HEK293 (cell line): Measurements from ENCODE around the gene CEP44.

ENCODE experiments used
- CTCF ChIA-PET: fragments of 350-600 bp; formaldehyde crosslinking; extraction: SDS; loops from one replicate; lab custom pipeline; 2021; ENCODE audit warnings: antibody characterized with exemption; lab: Yijun Ruan, JAX
- POLR2A ChIA-PET: fragments of 300-600 bp; formaldehyde crosslinking; extraction: SDS; loops from one replicate; lab custom pipeline; 2020; ENCODE audit warnings: antibody characterized with exemption, inconsistent platforms; lab: Yijun Ruan, JAX
- H3K27ac ChIP-seq: fragments of 200-500 bp; sonication (Bioruptor generic); 2 replicates; pipeline ENCODE4 v1.5.1; 2014; ENCODE audit warnings: low read depth, low read length, control low read depth, inconsistent platforms; ENCODE audit errors: extremely low read depth
- H3K36me3 ChIP-seq, 2 experiments: fragments of 200-500 bp in 1 of 2; sonication (Bioruptor generic) in 1 of 2; 1 replicate in 1 of 2; 2 replicates in 1 of 2; pipeline ENCODE4 v1.5.1; 2014 to 2017; ENCODE audit warnings: inconsistent platforms in 2 of 2, low read length in 2 of 2; ENCODE audit not compliant: control insufficient read depth in 2 of 2, insufficient read depth in 1 of 2
- H3K4me1 ChIP-seq: fragments of 200-500 bp; sonication (Bioruptor generic); 2 replicates; pipeline ENCODE4 v1.5.1; 2014; ENCODE audit warnings: mild to moderate bottlenecking, low read length, inconsistent platforms; ENCODE audit not compliant: control insufficient read depth, insufficient read depth
- H3K4me3 ChIP-seq: 2 replicates; pipeline ENCODE4 v1.5.1; 2011; ENCODE audit warnings: low read depth, mild to moderate bottlenecking, control low read depth, low read length, moderate library complexity
- H3K9me3 ChIP-seq: fragments of 200-500 bp; sonication (Bioruptor generic); 2 replicates; pipeline ENCODE4 v1.5.1; 2014; ENCODE audit warnings: low read depth, low read length, inconsistent platforms; ENCODE audit not compliant: control insufficient read depth, insufficient read depth
- FEZF1 ChIP-seq: fragments of 450-650 bp; formaldehyde crosslinking; IDR thresholded peaks from 2 replicates; pipeline ENCODE4 v1.5.1; 2016; ENCODE audit warnings: missing biosample characterization, missing genetic modification characterization
- GLI2 ChIP-seq: fragments of 450-650 bp; formaldehyde crosslinking; IDR thresholded peaks from 2 replicates; pipeline ENCODE4; 2017; ENCODE audit warnings: missing biosample characterization, missing genetic modification characterization, low read depth, borderline replicate concordance
- HOXA7 ChIP-seq: sonication (generic); formaldehyde crosslinking; IDR thresholded peaks from 2 replicates; pipeline ENCODE4 v1.8.1; 2022; ENCODE audit warnings: missing genetic modification reagents, borderline replicate concordance
- IKZF3 ChIP-seq: fragments of 450-650 bp; IDR thresholded peaks from 2 replicates; pipeline ENCODE4 v1.5.0; 2018; ENCODE audit warnings: missing biosample characterization, mild to moderate bottlenecking, missing genetic modification characterization, moderate library complexity
- KLF16 ChIP-seq: fragments of 450-650 bp; formaldehyde crosslinking; IDR thresholded peaks from 2 replicates; pipeline ENCODE4 v1.5.1; 2017; ENCODE audit warnings: missing biosample characterization, missing genetic modification characterization
- MZF1 ChIP-seq: fragments of 450-650 bp; formaldehyde crosslinking; IDR thresholded peaks from 2 replicates; pipeline ENCODE4 v1.5.1; 2017; ENCODE audit warnings: missing biosample characterization, missing genetic modification characterization, borderline replicate concordance
- OSR2 ChIP-seq: fragments of 450-650 bp; formaldehyde crosslinking; IDR thresholded peaks from 2 replicates; pipeline ENCODE4 v1.5.1; 2016; ENCODE audit warnings: missing biosample characterization, missing genetic modification characterization
- SP7 ChIP-seq: fragments of 450-650 bp; formaldehyde crosslinking; IDR thresholded peaks from 2 replicates; pipeline ENCODE4 v1.5.1; 2016; ENCODE audit warnings: missing biosample characterization, missing genetic modification characterization
- YY2 ChIP-seq: fragments of 450-650 bp; formaldehyde crosslinking; IDR thresholded peaks from 2 replicates; pipeline ENCODE4 v1.5.1; 2016; ENCODE audit warnings: missing biosample characterization, missing genetic modification characterization
- ZEB2 ChIP-seq: fragments of 450-650 bp; formaldehyde crosslinking; IDR thresholded peaks from 2 replicates; pipeline ENCODE4 v1.5.1; 2016; ENCODE audit warnings: missing biosample characterization, missing genetic modification characterization
- ZFP69B ChIP-seq: fragments of 450-650 bp; formaldehyde crosslinking; IDR thresholded peaks from 2 replicates; pipeline ENCODE4 v1.5.1; 2016; ENCODE audit warnings: missing biosample characterization, missing genetic modification characterization
- ZNF138 ChIP-seq: fragments of 450-650 bp; formaldehyde crosslinking; IDR thresholded peaks from 2 replicates; pipeline ENCODE4 v1.5.1; 2016; ENCODE audit warnings: missing biosample characterization, missing genetic modification characterization, borderline replicate concordance
- ZNF174 ChIP-seq: fragments of 450-650 bp; formaldehyde crosslinking; IDR thresholded peaks from 2 replicates; pipeline ENCODE4 v1.5.0; 2017; ENCODE audit warnings: missing biosample characterization, mild to moderate bottlenecking, missing genetic modification characterization
- ZNF184 ChIP-seq: fragments of 450-650 bp; IDR thresholded peaks from 2 replicates; pipeline ENCODE4 v1.5.1; 2018; ENCODE audit warnings: missing biosample characterization, mild to moderate bottlenecking, missing genetic modification characterization
- ZNF221 ChIP-seq: fragments of 450-650 bp; formaldehyde crosslinking; IDR thresholded peaks from 2 replicates; pipeline ENCODE4 v1.5.1; 2017; ENCODE audit warnings: missing biosample characterization, missing genetic modification characterization, borderline replicate concordance
- ZNF24 ChIP-seq: fragments of 450-650 bp; formaldehyde crosslinking; IDR thresholded peaks from 2 replicates; pipeline ENCODE4 v1.5.1; 2016; ENCODE audit warnings: missing biosample characterization, missing genetic modification characterization
- ZNF366 ChIP-seq: fragments of 450-650 bp; formaldehyde crosslinking; conservative IDR thresholded peaks from 2 replicates; pipeline ENCODE4 v1.5.1; 2016; ENCODE audit warnings: missing biosample characterization, missing genetic modification characterization
- ZNF394 ChIP-seq: fragments of 450-650 bp; formaldehyde crosslinking; IDR thresholded peaks from 2 replicates; pipeline ENCODE4 v1.5.1; 2016; ENCODE audit warnings: missing biosample characterization, missing genetic modification characterization, mild to moderate bottlenecking, moderate library complexity, borderline replicate concordance
- ZNF626 ChIP-seq: fragments of 450-650 bp; sonication (Bioruptor Pico); formaldehyde crosslinking; IDR thresholded peaks from 2 replicates; pipeline ENCODE4 v1.5.1; 2018; ENCODE audit warnings: missing biosample characterization, missing genetic modification characterization, inconsistent platforms
- ZNF629 ChIP-seq: fragments of 450-650 bp; formaldehyde crosslinking; IDR thresholded peaks from 2 replicates; pipeline ENCODE4 v1.5.1; 2017; ENCODE audit warnings: missing biosample characterization, missing genetic modification characterization
- ZNF654 ChIP-seq: fragments of 450-650 bp; formaldehyde crosslinking; IDR thresholded peaks from 2 replicates; pipeline ENCODE4 v1.5.1; 2016; ENCODE audit warnings: low read depth, missing biosample characterization, missing genetic modification characterization
- ZNF670 ChIP-seq: fragments of 450-650 bp; formaldehyde crosslinking; IDR thresholded peaks from 2 replicates; pipeline ENCODE4 v1.5.1; 2016; ENCODE audit warnings: missing biosample characterization, missing genetic modification characterization, low read depth
- ZNF792 ChIP-seq: fragments of 450-650 bp; formaldehyde crosslinking; IDR thresholded peaks from 2 replicates; pipeline ENCODE4 v1.5.1; 2016; ENCODE audit warnings: missing biosample characterization, missing genetic modification characterization
- ZNF843 ChIP-seq: fragments of 450-650 bp; formaldehyde crosslinking; IDR thresholded peaks from 2 replicates; pipeline ENCODE4 v1.5.1; 2016; ENCODE audit warnings: missing biosample characterization, missing genetic modification characterization
- ZSCAN16 ChIP-seq: fragments of 450-650 bp; formaldehyde crosslinking; IDR thresholded peaks from 2 replicates; pipeline ENCODE4 v1.5.1; 2016; ENCODE audit warnings: missing biosample characterization, missing genetic modification characterization
- ZXDB ChIP-seq: fragments of 450-650 bp; formaldehyde crosslinking; IDR thresholded peaks from 2 replicates; pipeline ENCODE4 v1.5.1; 2016; ENCODE audit warnings: missing biosample characterization, missing genetic modification characterization
- TF ChIP-seq, protein P1 (sequence below): fragments of 450-650 bp; formaldehyde crosslinking; IDR thresholded peaks from 2 replicates; pipeline ENCODE4 v1.5.1; 2017; ENCODE audit warnings: missing biosample characterization, missing genetic modification characterization
- TF ChIP-seq, protein P2 (sequence below): fragments of 450-650 bp; formaldehyde crosslinking; IDR thresholded peaks from 2 replicates; pipeline ENCODE4 v1.5.1; 2016; ENCODE audit warnings: missing biosample characterization, missing genetic modification characterization
- TF ChIP-seq, protein P3 (sequence below): fragments of 450-650 bp; formaldehyde crosslinking; IDR thresholded peaks from 2 replicates; pipeline ENCODE4 v1.5.1; 2016; ENCODE audit warnings: missing biosample characterization, missing genetic modification characterization
- TF ChIP-seq, protein P4 (sequence below): fragments of 450-650 bp; formaldehyde crosslinking; IDR thresholded peaks from 2 replicates; pipeline ENCODE4 v1.5.1; 2017; ENCODE audit warnings: missing biosample characterization, mild to moderate bottlenecking, missing genetic modification characterization, moderate library complexity
- TF ChIP-seq, protein P5 (sequence below): fragments of 450-650 bp; formaldehyde crosslinking; IDR thresholded peaks from 2 replicates; pipeline ENCODE4 v1.5.1; 2016; ENCODE audit warnings: missing biosample characterization, missing genetic modification characterization

The CEP44 gene

DNA sequence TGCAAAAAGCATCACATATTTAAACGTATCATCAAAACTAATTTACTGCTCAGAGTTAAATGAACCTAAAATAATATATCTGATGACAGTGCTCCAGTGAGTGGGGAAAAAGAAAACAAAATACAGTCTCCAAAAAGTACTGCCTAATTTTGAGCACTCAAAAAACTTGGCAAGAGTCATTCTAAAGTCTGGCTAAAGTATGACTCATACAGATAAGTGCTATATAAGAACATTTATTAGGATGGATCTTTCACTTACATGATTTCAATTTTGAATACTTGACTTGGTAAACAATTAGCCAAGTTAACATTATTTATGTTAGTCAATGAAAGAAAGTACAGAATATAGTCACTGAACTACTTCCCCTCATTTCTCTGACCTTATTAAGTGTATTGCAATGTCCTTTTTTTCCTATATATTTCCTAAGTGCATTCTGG is 27.4 kb upstream of the CEP44 start:
- no peaks in the 10 kb centered on the region for H3K9me3 ChIP-seq
- ChIA-PET CTCF (no interaction called here), POLR2A (interaction anchor here (0.6 kb wide), 1 partner anchor 1089 kb away, joined by 3 read pairs; no protein-coding TSS in a partner anchor)
- peaks cover 10% of the 10 kb centered on the region; the same call in 1 of the 2 replicates for H3K4me1 ChIP-seq
- H3K36me3 ChIP-seq: no peaks in the 10 kb centered on the region
- H3K4me3 ChIP-seq: no peak overlapping the region
- no peak overlapping the region for H3K27ac ChIP-seq
- peak; percentile 71 for TF ChIP-seq SP7 (tag by site-specific recombination)
- TF ChIP-seq ZXDB (tag by site-specific recombination): peak; percentile 44; the same call in 1 of the 2 replicates
- peak; percentile 78 for TF ChIP-seq ZEB2 (tag by site-specific recombination)
- TF ChIP-seq IKZF3 (tag by site-specific recombination): peak; percentile 76
- peak; percentile 44; the same call in 1 of the 2 replicates for TF ChIP-seq OSR2 (tag by site-specific recombination)
- TF ChIP-seq ZNF366: peak; percentile 89
- TF ChIP-seq, protein P1, sequence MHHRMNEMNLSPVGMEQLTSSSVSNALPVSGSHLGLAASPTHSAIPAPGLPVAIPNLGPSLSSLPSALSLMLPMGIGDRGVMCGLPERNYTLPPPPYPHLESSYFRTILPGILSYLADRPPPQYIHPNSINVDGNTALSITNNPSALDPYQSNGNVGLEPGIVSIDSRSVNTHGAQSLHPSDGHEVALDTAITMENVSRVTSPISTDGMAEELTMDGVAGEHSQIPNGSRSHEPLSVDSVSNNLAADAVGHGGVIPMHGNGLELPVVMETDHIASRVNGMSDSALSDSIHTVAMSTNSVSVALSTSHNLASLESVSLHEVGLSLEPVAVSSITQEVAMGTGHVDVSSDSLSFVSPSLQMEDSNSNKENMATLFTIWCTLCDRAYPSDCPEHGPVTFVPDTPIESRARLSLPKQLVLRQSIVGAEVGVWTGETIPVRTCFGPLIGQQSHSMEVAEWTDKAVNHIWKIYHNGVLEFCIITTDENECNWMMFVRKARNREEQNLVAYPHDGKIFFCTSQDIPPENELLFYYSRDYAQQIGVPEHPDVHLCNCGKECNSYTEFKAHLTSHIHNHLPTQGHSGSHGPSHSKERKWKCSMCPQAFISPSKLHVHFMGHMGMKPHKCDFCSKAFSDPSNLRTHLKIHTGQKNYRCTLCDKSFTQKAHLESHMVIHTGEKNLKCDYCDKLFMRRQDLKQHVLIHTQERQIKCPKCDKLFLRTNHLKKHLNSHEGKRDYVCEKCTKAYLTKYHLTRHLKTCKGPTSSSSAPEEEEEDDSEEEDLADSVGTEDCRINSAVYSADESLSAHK (tag by site-specific recombination): no peak
- TF ChIP-seq ZNF184 (tag by site-specific recombination): no peak
- TF ChIP-seq ZNF626 (tag by site-specific recombination): no peak
- TF ChIP-seq ZNF843 (tag by site-specific recombination): peak; percentile 65
- 0 out of 2 replicates have a peak, but pooled peaks have one; percentile 53 for TF ChIP-seq ZNF629 (tag by site-specific recombination)
- peak; percentile 63; the same call in 1 of the 2 replicates for TF ChIP-seq FEZF1
- no peak for TF ChIP-seq KLF16 (tag by site-specific recombination)
- no peak for TF ChIP-seq ZNF138
- no peak for TF ChIP-seq YY2 (tag by site-specific recombination)
- no peak for TF ChIP-seq HOXA7 (CRISPR knock-in tag)
- peak; percentile 33; the same call in 1 of the 2 replicates for TF ChIP-seq GLI2
- TF ChIP-seq ZNF174 (tag by site-specific recombination): no peak
- TF ChIP-seq, protein P2, sequence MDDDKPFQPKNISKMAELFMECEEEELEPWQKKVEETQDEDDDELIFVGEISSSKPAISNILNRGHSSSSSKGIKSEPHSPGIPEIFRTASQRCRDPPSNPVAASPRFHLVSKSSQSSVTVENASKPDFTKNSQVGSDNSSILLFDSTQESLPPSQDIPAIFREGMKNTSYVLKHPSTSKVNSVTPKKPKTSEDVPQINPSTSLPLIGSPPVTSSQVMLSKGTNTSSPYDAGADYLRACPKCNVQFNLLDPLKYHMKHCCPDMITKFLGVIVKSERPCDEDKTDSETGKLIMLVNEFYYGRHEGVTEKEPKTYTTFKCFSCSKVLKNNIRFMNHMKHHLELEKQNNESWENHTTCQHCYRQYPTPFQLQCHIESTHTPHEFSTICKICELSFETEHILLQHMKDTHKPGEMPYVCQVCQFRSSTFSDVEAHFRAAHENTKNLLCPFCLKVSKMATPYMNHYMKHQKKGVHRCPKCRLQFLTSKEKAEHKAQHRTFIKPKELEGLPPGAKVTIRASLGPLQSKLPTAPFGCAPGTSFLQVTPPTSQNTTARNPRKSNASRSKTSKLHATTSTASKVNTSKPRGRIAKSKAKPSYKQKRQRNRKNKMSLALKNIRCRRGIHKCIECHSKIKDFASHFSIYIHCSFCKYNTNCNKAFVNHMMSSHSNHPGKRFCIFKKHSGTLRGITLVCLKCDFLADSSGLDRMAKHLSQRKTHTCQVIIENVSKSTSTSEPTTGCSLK: no peak
- TF ChIP-seq ZNF792: no peak
- no peak for TF ChIP-seq ZFP69B (tag by site-specific recombination)
- TF ChIP-seq ZNF24 (tag by site-specific recombination): 0 out of 2 replicates have a peak, but pooled peaks have one; percentile 26
- TF ChIP-seq ZNF394: no peak
- no peak for TF ChIP-seq ZNF654 (tag by site-specific recombination)
- no peak for TF ChIP-seq ZNF670 (tag by site-specific recombination)
- TF ChIP-seq ZSCAN16: no peak
- no peak for TF ChIP-seq ZNF221 (tag by site-specific recombination)
- peak; percentile 69; the same call in 1 of the 2 replicates for TF ChIP-seq MZF1 (tag by site-specific recombination)
- TF ChIP-seq, protein P3, sequence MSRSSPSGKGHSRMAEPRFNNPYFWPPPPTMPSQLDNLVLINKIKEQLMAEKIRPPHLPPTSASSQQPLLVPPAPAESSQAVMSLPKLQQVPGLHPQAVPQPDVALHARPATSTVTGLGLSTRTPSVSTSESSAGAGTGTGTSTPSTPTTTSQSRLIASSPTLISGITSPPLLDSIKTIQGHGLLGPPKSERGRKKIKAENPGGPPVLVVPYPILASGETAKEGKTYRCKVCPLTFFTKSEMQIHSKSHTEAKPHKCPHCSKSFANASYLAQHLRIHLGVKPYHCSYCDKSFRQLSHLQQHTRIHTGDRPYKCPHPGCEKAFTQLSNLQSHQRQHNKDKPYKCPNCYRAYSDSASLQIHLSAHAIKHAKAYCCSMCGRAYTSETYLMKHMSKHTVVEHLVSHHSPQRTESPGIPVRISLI (tag by site-specific recombination): peak; percentile 59; the same call in 1 of the 2 replicates
- TF ChIP-seq, protein P4, sequence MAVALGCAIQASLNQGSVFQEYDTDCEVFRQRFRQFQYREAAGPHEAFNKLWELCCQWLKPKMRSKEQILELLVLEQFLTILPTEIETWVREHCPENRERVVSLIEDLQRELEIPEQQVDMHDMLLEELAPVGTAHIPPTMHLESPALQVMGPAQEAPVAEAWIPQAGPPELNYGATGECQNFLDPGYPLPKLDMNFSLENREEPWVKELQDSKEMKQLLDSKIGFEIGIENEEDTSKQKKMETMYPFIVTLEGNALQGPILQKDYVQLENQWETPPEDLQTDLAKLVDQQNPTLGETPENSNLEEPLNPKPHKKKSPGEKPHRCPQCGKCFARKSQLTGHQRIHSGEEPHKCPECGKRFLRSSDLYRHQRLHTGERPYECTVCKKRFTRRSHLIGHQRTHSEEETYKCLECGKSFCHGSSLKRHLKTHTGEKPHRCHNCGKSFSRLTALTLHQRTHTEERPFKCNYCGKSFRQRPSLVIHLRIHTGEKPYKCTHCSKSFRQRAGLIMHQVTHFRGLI: no peak
- TF ChIP-seq, protein P5, sequence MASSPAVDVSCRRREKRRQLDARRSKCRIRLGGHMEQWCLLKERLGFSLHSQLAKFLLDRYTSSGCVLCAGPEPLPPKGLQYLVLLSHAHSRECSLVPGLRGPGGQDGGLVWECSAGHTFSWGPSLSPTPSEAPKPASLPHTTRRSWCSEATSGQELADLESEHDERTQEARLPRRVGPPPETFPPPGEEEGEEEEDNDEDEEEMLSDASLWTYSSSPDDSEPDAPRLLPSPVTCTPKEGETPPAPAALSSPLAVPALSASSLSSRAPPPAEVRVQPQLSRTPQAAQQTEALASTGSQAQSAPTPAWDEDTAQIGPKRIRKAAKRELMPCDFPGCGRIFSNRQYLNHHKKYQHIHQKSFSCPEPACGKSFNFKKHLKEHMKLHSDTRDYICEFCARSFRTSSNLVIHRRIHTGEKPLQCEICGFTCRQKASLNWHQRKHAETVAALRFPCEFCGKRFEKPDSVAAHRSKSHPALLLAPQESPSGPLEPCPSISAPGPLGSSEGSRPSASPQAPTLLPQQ: no peak
